ENCODE data around the gene DHX38.
A peak's percentile ranks its signal among the peaks of the same experiment; 100 is the strongest.

DHX38 gene

DNA sequence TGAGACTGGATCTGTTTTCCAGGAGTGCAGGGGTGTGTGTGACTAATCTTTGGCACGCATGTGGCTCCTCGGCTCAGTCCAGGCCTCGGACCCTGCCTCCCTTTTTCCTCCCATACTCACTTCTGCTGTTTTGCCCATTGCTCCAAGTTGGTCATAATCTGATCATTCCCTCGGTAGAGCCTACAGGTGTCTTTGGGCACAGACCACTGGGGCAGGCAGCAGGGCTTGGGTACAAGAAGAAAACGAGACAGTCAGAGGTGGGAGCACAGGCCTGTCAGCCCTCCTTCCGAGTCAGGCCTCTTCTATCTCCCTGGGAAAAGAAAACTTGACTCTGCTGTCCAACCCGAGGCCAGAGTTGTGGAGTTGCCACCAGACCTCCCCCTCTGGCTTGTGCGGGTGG, 29.8 kb downstream of the DHX38 start:
- no peak for DNase-seq (ENCODE audit: low spot score)

DNA sequence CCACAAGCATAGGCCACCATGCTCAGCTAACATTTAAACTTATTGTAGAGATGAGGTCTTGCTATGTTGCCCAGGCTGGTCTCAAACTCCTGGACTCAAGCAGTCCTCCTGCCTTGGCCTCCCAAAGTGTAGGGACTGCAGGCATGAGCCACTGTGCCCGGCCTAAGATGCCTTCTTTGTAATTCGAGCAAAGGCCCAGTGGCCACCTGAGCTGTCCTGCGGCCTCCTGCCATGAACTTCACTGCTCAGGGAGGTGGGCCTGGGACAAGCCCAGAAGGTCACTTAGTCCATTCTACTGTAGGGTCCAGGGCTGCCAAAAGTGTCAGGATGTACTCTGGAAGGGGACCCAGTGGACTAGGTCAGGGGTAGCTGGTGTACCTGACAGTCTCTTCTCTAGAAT, 30.5 kb downstream of the DHX38 start:
- DNase-seq (ENCODE audit: low spot score): no peak

GRCh38 chr16:72124761-72125634, 31.4 kb downstream of the DHX38 start:
- peak; percentile 54 for DNase-seq (ENCODE audit: low spot score)

- DNase-seq (ENCODE audit: low spot score): no peak
Observed at GRCh38 chr16:72125635-72126428, 32.2 kb downstream of the DHX38 start.

DNA sequence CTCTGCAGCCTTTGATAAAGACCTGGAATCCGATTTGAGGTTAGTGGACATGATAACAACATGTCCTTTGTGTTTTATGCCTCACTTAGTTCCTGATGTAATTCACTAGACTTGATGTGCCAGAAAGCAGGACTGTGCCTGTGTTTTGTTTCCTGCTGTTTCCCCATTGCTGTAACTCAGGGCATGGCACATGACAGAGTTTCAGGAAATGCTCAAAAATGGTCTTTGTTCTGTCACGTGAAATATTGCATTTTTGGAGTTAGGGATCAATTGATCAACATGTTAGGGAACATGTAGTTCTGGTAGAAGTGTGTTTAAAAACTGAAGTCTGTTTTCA, 32.8 kb downstream of the DHX38 start:
- DNase-seq (ENCODE audit: low spot score): no peak

DNA sequence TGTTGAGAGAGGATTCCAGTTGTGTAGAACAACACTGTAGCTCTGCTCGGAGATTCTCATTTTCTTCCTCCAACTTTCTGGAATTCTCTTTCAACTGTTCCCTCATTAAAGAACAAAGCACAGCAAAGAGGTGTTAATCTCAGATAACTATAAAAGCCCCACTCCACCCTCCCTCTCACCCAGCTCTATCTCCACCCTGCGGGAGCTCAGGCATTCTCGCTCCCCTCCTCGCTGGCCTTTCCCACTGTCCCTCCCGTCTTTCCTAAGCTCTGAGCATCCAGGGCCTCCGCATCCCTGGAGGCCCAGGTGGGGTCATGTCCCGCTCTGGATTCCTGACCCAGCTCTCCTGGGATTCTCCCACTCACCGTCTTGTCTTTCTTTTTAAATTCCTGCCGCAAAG, 35.1 kb downstream of the DHX38 start:
- no peak for DNase-seq (ENCODE audit: low spot score)

DNA sequence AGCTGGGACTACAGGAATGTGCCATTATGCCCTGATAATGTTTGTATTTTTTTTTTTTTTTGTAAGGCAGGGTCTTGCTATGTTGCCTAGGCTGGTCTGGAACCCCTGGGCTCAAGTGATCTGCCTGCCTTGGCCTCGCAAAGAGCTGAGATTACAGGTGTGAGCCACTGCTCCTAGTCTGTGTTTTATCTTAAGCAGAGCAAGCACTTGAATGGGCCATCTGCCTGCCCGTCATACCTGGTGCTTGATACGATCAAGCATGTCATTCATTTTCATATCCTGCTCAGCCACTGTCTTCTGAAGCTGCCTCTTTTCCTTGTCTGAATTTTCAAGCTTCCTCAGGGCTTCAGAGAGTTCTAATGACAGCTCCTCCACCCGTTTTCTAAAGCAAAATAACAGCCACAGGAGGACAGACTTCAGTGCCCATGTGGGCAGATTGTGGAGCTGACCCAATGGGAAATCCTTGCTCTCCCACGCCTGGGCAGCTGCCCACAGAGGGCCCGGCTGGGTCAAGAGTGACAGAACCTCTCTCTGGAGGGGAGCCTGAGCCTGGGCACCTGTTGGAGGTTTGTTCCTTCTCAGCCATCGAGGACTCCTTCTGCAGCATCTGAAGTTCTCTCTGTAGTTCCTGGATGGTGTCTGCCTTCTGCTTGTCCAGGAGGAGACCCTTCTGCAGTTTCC, 36.5 kb downstream of the DHX38 start:
- DNase-seq (ENCODE audit: low spot score): no peak

DNA sequence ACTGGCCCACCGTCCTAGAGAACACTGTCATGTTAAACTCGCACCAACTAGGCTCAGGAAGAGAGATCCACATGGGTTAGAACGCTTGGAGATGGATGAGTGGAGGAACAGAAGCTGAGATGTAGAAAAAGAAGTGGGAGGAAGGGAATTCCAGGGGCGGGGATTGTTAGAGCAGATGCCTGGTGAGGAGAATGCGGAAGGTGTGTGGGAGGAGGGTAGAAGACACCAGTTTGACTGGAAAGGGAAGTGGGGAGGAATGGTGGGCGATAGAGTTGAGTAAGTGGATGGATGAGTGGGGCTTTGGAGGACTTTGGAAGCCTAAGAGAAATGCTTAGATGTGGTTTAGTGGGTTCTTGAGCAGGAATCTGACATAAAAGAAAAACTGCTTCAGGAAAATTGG, 37.4 kb downstream of the DHX38 start:
- DNase-seq (ENCODE audit: low spot score): no peak

GRCh38 chr16:72132726-72133125, 39.1 kb downstream of the DHX38 start:
- DNase-seq (ENCODE audit: low spot score): no peak

DNA sequence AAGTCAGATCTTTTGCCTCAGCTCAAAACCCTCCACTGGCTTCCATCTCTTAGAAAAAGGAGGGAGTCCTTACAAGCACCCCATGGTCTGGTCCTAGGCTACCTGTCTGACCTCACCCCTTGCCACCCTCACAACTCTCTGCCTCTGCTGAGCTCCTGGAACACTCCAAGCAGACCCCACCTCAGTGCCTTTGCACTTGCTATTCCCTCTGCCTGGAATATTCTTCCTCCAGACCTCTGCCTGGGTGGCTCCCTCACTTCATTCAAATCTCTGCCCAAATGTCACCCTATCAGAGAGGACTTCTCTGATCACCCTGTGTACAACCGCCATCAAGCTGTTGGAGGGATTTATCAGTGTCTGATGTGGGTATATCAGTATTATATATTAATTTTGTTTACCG, 40.9 kb downstream of the DHX38 start:
- DNase-seq (ENCODE audit: low spot score): no peak

- no peak for DNase-seq (ENCODE audit: low spot score)
Observed at GRCh38 chr16:72137380-72138063, 43.9 kb downstream of the DHX38 start.

GRCh38 chr16:72138064-72138572, 44.5 kb downstream of the DHX38 start:
- DNase-seq (ENCODE audit: low spot score): no peak

- DNase-seq (ENCODE audit: low spot score): no peak
Observed at GRCh38 chr16:72139908-72140307, 46.3 kb downstream of the DHX38 start.

- no peak for DNase-seq (ENCODE audit: low spot score)
Observed at GRCh38 chr16:72142476-72142875, 48.8 kb downstream of the DHX38 start.

DNA sequence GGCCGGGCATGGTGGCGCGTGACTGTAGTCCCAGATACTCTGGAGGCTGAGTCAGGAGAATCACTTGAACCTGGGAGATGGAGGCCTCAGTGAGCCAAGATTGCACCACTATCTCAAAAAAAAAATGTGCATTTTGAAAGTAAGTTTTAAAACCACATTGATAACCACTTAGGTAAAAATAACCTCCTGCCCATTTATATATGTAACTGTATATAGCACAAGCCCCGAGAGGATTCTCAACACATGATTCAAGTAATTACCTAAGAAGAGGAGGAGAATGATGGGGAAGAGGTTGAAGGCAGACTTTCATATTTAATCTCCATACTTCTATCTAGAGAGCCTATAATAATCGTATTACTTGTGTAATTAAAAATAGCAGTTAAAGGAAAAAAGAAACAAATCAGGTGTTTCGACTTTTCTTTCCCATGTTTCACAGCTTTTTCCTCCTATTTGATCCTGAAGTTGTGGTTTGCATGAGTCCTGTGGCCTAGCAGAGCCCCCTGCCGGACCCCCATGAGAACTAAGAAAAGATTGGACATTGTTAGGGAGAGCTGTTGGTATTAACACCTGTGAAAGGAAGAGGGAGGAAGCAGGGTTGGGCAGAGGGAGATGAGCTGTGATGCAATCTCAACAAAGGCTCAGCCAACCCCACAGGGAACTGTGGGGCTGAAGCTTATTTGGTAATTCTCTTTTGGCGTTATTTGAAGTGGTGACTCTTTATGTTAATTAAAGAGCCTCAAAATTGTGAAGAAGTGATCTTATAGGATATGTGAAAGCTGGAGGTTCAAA, 56.2 kb downstream of the DHX38 start:
- DNase-seq (ENCODE audit: low spot score): no peak

GRCh38 chr16:72159386-72159785, 65.7 kb downstream of the DHX38 start:
- DNase-seq (ENCODE audit: low spot score): no peak

- no peak for DNase-seq (ENCODE audit: low spot score)
Observed at GRCh38 chr16:72159801-72160200, 66.2 kb downstream of the DHX38 start.

- no peak for DNase-seq (ENCODE audit: low spot score)
Observed at GRCh38 chr16:72162105-72162692, 68.6 kb downstream of the DHX38 start.

Measured in hematopoietic multipotent progenitor cell treated with erythropoietin and hydrocortisone succinate and interleukin-3 and kit ligand, for 17 days (in vitro differentiated cells).